K562 (cell line): ENCODE data around the gene MRPL58. TPM values are rescaled to one million over a fixed set of nuclear protein-coding genes. Genes with fewer than 3 reads are reported as not detected.

Experiments used
- ATAC-seq: fragments of 200-7000 bp; cut with Tn5 transposase; 3 replicates; pipeline ENCODE4 v1.9.1; 2020; ENCODE audit warnings: moderate library complexity
- BruUV-seq: library from RNA; stranded (reverse); fragments of 400-500 nt; replicated peaks from 2 replicates; lab custom pipeline; 2021; lab: Mats Ljungman, UMichigan
- CTCF ChIA-PET: fragments of 300-600 bp; formaldehyde crosslinking; extraction: SDS; loops from one replicate; lab custom pipeline; 2021; ENCODE audit warnings: low intra/inter-chr PET ratio; lab: Yijun Ruan, JAX
- POLR2A ChIA-PET: fragments of 300-600, 350-650 bp; sonication (Branson Sonifier 250); formaldehyde crosslinking; extraction: SDS; loops from one replicate; lab custom pipeline; 2021; ENCODE audit warnings: antibody characterized with exemption, inconsistent platforms; lab: Yijun Ruan, JAX
- DNase-seq, 4 experiments: peaks; one replicate each; pipeline versions ENCODE4 v3.0.0 to v3.0.0-alpha.2; 2011 to 2018; ENCODE audit warnings: low spot score in 3 of 4, mixed read lengths in 3 of 4; ENCODE audit errors: extremely low read depth in 1 of 4
- FAIRE-seq: peaks from 2 replicates; lab custom pipeline; 2011; peaks lifted over from hg19 to GRCh38; lab: Jason Lieb, UNC
- H2AFZ ChIP-seq: 2 replicates; pipeline ENCODE4 v1.6.0; 2011; ENCODE audit warnings: low read depth, low read length, control low read depth, inconsistent platforms
- H3K27ac ChIP-seq: fragments of 200-600 bp; 3 replicates; pipeline ENCODE4 v1.8.0; 2011; ENCODE audit warnings: low read depth, mild to moderate bottlenecking, control low read depth, inconsistent platforms, low read length, moderate library complexity, mixed read lengths; ENCODE audit errors: extremely low read depth
- H3K27me3 ChIP-seq, 2 experiments: fragments of 300-600 bp in 1 of 2; 2 replicates in 1 of 2; 3 replicates in 1 of 2; pipeline versions ENCODE4 v1.6.0 to v1.8.0; 2011; ENCODE audit warnings: inconsistent platforms in 2 of 2, low read length in 2 of 2, mild to moderate bottlenecking in 1 of 2, mixed read lengths in 1 of 2, moderate library complexity in 1 of 2; ENCODE audit not compliant: control insufficient read depth in 2 of 2, insufficient read depth in 2 of 2
- H3K36me3 ChIP-seq: fragments of 300-600 bp; 3 replicates; pipeline ENCODE4 v1.8.0; 2011; ENCODE audit warnings: mild to moderate bottlenecking, low read length, inconsistent platforms; ENCODE audit not compliant: control insufficient read depth, insufficient read depth
- H3K4me1 ChIP-seq, 2 experiments: fragments of 200-600 bp in 1 of 2; replicated peaks in 1 of 2; 2 replicates in 1 of 2; 3 replicates in 1 of 2; pipeline versions ENCODE4 v1.5.1 to v1.8.0; 2011; ENCODE audit warnings: inconsistent platforms in 2 of 2, low read length in 2 of 2, mild to moderate bottlenecking in 1 of 2, mixed read lengths in 1 of 2, moderate library complexity in 1 of 2; ENCODE audit not compliant: control insufficient read depth in 2 of 2, insufficient read depth in 2 of 2
- H3K4me2 ChIP-seq: 2 replicates; pipeline ENCODE4 v1.6.1; 2011; ENCODE audit warnings: low read length, control low read depth, inconsistent platforms, mixed read lengths; ENCODE audit not compliant: insufficient read depth
- H3K4me3 ChIP-seq: fragments of 200-600 bp; sonication (generic), shearing (Covaris generic); 2 replicates; pipeline ENCODE4 v1.5.1; 2016; ENCODE audit warnings: control low read depth, inconsistent platforms
- H3K79me2 ChIP-seq: fragments of 200-600 bp; 3 replicates; pipeline ENCODE4 v1.8.0; 2011; ENCODE audit warnings: low read length, inconsistent platforms; ENCODE audit not compliant: control insufficient read depth, insufficient read depth
- H3K9ac ChIP-seq, 2 experiments: 2 replicates each; pipeline versions ENCODE4 v1.6.0 to v1.6.1; 2011; ENCODE audit warnings: low read depth in 2 of 2, low read length in 2 of 2, control low read depth in 1 of 2, inconsistent platforms in 1 of 2, mild to moderate bottlenecking in 1 of 2, mixed read lengths in 1 of 2; ENCODE audit not compliant: insufficient read depth in 1 of 2
- H3K9me1 ChIP-seq: one replicate; pipeline ENCODE4 v1.6.0; 2011; ENCODE audit warnings: inconsistent platforms, mild to moderate bottlenecking, low read length, moderate library complexity; ENCODE audit not compliant: control insufficient read depth, insufficient read depth
- H3K9me3 ChIP-seq: replicated peaks from 2 replicates; pipeline ENCODE4 v1.5.1; 2011; ENCODE audit warnings: low read depth, low read length, inconsistent platforms; ENCODE audit not compliant: control insufficient read depth, insufficient read depth
- H4K20me1 ChIP-seq: replicated peaks from 2 replicates; pipeline ENCODE4 v1.6.1; 2011; ENCODE audit warnings: low read length, inconsistent platforms, mixed read lengths; ENCODE audit not compliant: control insufficient read depth, insufficient read depth
- DPF2 ChIP-seq: fragments of 450-650 bp; IDR thresholded peaks from 2 replicates; pipeline ENCODE4 v1.6.1; 2016
- NCOA1 ChIP-seq: fragments of 450-650 bp; IDR thresholded peaks from 2 replicates; pipeline ENCODE4 v1.6.1; 2016; ENCODE audit warnings: low read depth
- SNRNP70 ChIP-seq: fragments of 200-400 bp; formaldehyde crosslinking; optimal IDR thresholded peaks from 2 replicates; pipeline ENCODE3; 2017; ENCODE audit warnings: low read depth, low read length
- ZNF232 ChIP-seq: sonication (generic); formaldehyde crosslinking; IDR thresholded peaks from 2 replicates; pipeline ENCODE4 v1.8.0; 2022; ENCODE audit warnings: mild to moderate bottlenecking, missing genetic modification reagents
- ZNF407 ChIP-seq: fragments of 450-650 bp; IDR thresholded peaks from 2 replicates; pipeline ENCODE4 v1.6.1; 2016; ENCODE audit warnings: low read depth
- WGBS: fragments of 100-300 bp; shearing (Covaris generic); methylation state at CpG from one replicate; pipeline ENCODE4 v1.1.6; 2016; ENCODE audit warnings: low coverage, mixed read lengths; ENCODE audit not compliant: insufficient coverage; ENCODE audit errors: missing lambda C conversion rate; 5-methylcytosine and 5-hydroxymethylcytosine counted together
- in situ Hi-C: fragments of 300-500 bp; cut with MboI; formaldehyde crosslinking; loops from 4 replicates; pipeline ENCODE4 v1.15.0; 2018; ENCODE audit warnings: inconsistent platforms, mixed read lengths
- intact Hi-C: fragments of 100-400 bp; cut with micrococcal nuclease; formaldehyde crosslinking; loops from 2 replicates; pipeline ENCODE4 v1.14.2; 2022
- polyA plus RNA-seq, 8 experiments: library from polyadenylated mRNA; depleted of rRNA in 4 of 8; stranded (reverse) in 5 of 8; unstranded in 3 of 8; fragments of >200 nt; fragmentation: Nextera tagmentation in 2 of 8; fragmentation: Illumina TruSeq in 1 of 8; extraction: Ambion mirVana in 2 of 8; extraction: Trizol in 1 of 8; gene quantifications; 2 replicates each; pipeline versions ENCODE4 v1.2.1 to v1.2.3, GENCODE V29; 2011 to 2014; ENCODE audit warnings: inconsistent platforms in 1 of 8, missing spikeins in 1 of 8
- total RNA-seq, 7 experiments: library from RNA; depleted of rRNA in 6 of 7; stranded (reverse); fragments of >200 nt in 6 of 7; fragmentation: Illumina TruSeq in 2 of 7; extraction: Trizol in 2 of 7; gene quantifications; 2 replicates each; pipeline versions ENCODE4 v1.2.1 to v1.2.3, GENCODE V29; 2011 to 2021; ENCODE audit warnings: low replicate concordance in 1 of 7
- TF ChIP-seq, protein P1 (sequence below): fragments of 250-450 bp; sonication (Bioruptor Pico); IDR thresholded peaks from 2 replicates; pipeline ENCODE4 v1.4.0; 2020; ENCODE audit warnings: mild to moderate bottlenecking, moderate library complexity, borderline replicate concordance
- TF ChIP-seq, protein P2 (sequence below): sonication (generic); formaldehyde crosslinking; IDR thresholded peaks from 2 replicates; pipeline ENCODE4 v1.4.0; 2020; ENCODE audit warnings: mild to moderate bottlenecking, missing genetic modification reagents

MRPL58 gene
- total and polyA plus RNA-seq, 9 of the 15 experiments (the other 6 are each of a cell fraction or from before 2014, with no cell fraction given) = 30.8 to 107 (median 72.4) TPM

- TF ChIP-seq, protein P1, sequence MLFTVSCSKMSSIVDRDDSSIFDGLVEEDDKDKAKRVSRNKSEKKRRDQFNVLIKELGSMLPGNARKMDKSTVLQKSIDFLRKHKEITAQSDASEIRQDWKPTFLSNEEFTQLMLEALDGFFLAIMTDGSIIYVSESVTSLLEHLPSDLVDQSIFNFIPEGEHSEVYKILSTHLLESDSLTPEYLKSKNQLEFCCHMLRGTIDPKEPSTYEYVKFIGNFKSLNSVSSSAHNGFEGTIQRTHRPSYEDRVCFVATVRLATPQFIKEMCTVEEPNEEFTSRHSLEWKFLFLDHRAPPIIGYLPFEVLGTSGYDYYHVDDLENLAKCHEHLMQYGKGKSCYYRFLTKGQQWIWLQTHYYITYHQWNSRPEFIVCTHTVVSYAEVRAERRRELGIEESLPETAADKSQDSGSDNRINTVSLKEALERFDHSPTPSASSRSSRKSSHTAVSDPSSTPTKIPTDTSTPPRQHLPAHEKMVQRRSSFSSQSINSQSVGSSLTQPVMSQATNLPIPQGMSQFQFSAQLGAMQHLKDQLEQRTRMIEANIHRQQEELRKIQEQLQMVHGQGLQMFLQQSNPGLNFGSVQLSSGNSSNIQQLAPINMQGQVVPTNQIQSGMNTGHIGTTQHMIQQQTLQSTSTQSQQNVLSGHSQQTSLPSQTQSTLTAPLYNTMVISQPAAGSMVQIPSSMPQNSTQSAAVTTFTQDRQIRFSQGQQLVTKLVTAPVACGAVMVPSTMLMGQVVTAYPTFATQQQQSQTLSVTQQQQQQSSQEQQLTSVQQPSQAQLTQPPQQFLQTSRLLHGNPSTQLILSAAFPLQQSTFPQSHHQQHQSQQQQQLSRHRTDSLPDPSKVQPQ (CRISPR knock-in tag) = no peak
- TF ChIP-seq, protein P2, sequence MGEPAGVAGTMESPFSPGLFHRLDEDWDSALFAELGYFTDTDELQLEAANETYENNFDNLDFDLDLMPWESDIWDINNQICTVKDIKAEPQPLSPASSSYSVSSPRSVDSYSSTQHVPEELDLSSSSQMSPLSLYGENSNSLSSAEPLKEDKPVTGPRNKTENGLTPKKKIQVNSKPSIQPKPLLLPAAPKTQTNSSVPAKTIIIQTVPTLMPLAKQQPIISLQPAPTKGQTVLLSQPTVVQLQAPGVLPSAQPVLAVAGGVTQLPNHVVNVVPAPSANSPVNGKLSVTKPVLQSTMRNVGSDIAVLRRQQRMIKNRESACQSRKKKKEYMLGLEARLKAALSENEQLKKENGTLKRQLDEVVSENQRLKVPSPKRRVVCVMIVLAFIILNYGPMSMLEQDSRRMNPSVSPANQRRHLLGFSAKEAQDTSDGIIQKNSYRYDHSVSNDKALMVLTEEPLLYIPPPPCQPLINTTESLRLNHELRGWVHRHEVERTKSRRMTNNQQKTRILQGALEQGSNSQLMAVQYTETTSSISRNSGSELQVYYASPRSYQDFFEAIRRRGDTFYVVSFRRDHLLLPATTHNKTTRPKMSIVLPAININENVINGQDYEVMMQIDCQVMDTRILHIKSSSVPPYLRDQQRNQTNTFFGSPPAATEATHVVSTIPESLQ (CRISPR knock-in tag) = no peak
Observed at GRCh38 chr17:75008373-75008772, 4.1 kb upstream of the MRPL58 start (continued).

- H3K9me3 ChIP-seq = no peaks in the 10 kb centered on the region
- H3K4me3 ChIP-seq = no peak overlapping the region
- no peaks in the 10 kb centered on the region for H3K27me3 ChIP-seq
- peaks cover 15% of the 10 kb centered on the region for H3K79me2 ChIP-seq
- DNase-seq = no peak
- POLR2A ChIA-PET = interaction anchor here (1.5 to 4.0 kb wide), 2 partner anchors 19 to 21 kb away, joined by 4 to 18 read pairs; partner anchors contain the start of gene CDR2L
- peaks cover 18 to 20% of the 10 kb centered on the region in 2 experiments; a peak in 4 of 5 replicates for H3K4me1 ChIP-seq
- H3K36me3 ChIP-seq = peaks cover under 1% of the 10 kb centered on the region; the same call in 1 of the 3 replicates
- peak overlapping the region in 1 of 2 experiments; percentile 69; a peak in 1 of 4 replicates for H3K9ac ChIP-seq
- H3K4me2 ChIP-seq = no peak overlapping the region
- no peak for FAIRE-seq
- no peak overlapping the region for H3K27ac ChIP-seq
- intact Hi-C loops = loop anchor here (10.0 kb wide), 1 partner anchor 84 kb away; the partner anchor contains the start of genes OTOP2 and USH1G
- peaks cover 3% of the 10 kb centered on the region for H3K9me1 ChIP-seq
- CTCF ChIA-PET = no interaction called here
- no peak overlapping the region for H2AFZ ChIP-seq
- WGBS = 38% methylated on average over 2 of the region's 2 CpGs
- no peaks in the 10 kb centered on the region for H4K20me1 ChIP-seq
- no peak for ATAC-seq
- in situ Hi-C loops = no loop called here
- no TSS peak for BruUV-seq
- TF ChIP-seq SNRNP70 (no peak), ZNF232 (CRISPR knock-in tag) (no peak), NCOA1 (no peak), ZNF407 (no peak), DPF2 (no peak)
Observed at GRCh38 chr17:75009139-75009724, 3.2 kb upstream of the MRPL58 start.
